T-cell (primary cell): ENCODE results near the gene TVP23B. TPM values are rescaled to one million over a fixed set of nuclear protein-coding genes. Genes with fewer than 3 reads are reported as not detected.

Experiments
- ATAC-seq, 4 experiments: fragments of 200-7000 bp in 3 of 4; fragments of 150-1000 bp in 1 of 4; cut with Tn5 transposase; replicated peaks in 1 of 4; 1 replicate in 3 of 4; 2 replicates in 1 of 4; pipeline ENCODE4 v1.10.0; 2021; ENCODE audit warnings: moderate library complexity in 3 of 4, mild to moderate bottlenecking in 2 of 4, moderate number of reproducible peaks in 1 of 4
- CTCF ChIA-PET, 2 donors: fragments of 300-600 bp; sonication (Branson Sonifier 250); formaldehyde crosslinking; loops; one replicate each; lab custom pipeline; 2022; ENCODE audit warnings: antibody characterized with exemption in 2 of 2; lab: Charles Lee
- POLR2A ChIA-PET, 2 donors: fragments of 300-600 bp; sonication (Branson Sonifier 250); formaldehyde crosslinking; loops; one replicate each; lab custom pipeline; 2022; ENCODE audit warnings: antibody characterized with exemption in 2 of 2; lab: Charles Lee
- DNase-seq, 35 experiments: peaks; one replicate each; pipeline versions ENCODE4 v3.0.0 to v3.0.0-alpha.2; 2013 to 2023
- H3K27ac ChIP-seq: one replicate; pipeline ENCODE4 v1.5.1; 2013; ENCODE audit warnings: low read length
- H3K27me3 ChIP-seq, 2 experiments: replicated peaks in 1 of 2; 1 replicate in 1 of 2; 2 replicates in 1 of 2; pipeline versions ENCODE4 v1.6.1 to v1.7.0; 2013; ENCODE audit warnings: low read length in 1 of 2, mixed read lengths in 1 of 2; ENCODE audit not compliant: control insufficient read depth in 2 of 2, insufficient read depth in 2 of 2; ENCODE audit errors: extremely low read depth in 1 of 2
- H3K36me3 ChIP-seq, 2 donors: 1 replicate in 1 of 2; 2 replicates in 1 of 2; pipeline versions ENCODE4 v1.6.1 to v1.7.0; 2013; ENCODE audit warnings: low read length in 1 of 2; ENCODE audit not compliant: control insufficient read depth in 2 of 2, insufficient read depth in 1 of 2; ENCODE audit errors: extremely low read depth in 1 of 2
- H3K4me1 ChIP-seq, 2 experiments: 1 replicate in 1 of 2; 2 replicates in 1 of 2; pipeline versions ENCODE4 v1.6.1 to v1.7.0; 2013; ENCODE audit warnings: low read length in 2 of 2, mixed read lengths in 1 of 2; ENCODE audit not compliant: insufficient read depth in 2 of 2, control insufficient read depth in 1 of 2; ENCODE audit errors: extremely low read depth in 1 of 2
- H3K4me3 ChIP-seq, 2 donors: 1 replicate in 1 of 2; 2 replicates in 1 of 2; pipeline versions ENCODE4 v1.5.1 to v1.7.0; 2013; ENCODE audit warnings: mild to moderate bottlenecking in 2 of 2, low read length in 1 of 2, moderate library complexity in 1 of 2; ENCODE audit not compliant: control insufficient read depth in 1 of 2; ENCODE audit errors: extremely low read depth in 1 of 2
- H3K9me3 ChIP-seq: 2 replicates; pipeline ENCODE4 v1.7.0; 2013
- H3K27ac Mint-ChIP-seq, 2 donors: one replicate each; pipeline ENCODE4 v1.8.0; 2020 to 2021; ENCODE audit warnings: mild to moderate bottlenecking in 2 of 2, mixed read lengths in 2 of 2
- H3K27me3 Mint-ChIP-seq, 2 donors: one replicate each; pipeline ENCODE4 v1.8.0; 2021 to 2022; ENCODE audit warnings: mixed read lengths in 2 of 2
- H3K36me3 Mint-ChIP-seq: one replicate; pipeline ENCODE4 v1.8.0; 2021; ENCODE audit warnings: mixed read lengths
- H3K4me1 Mint-ChIP-seq, 3 donors: one replicate each; pipeline ENCODE4 v1.8.0; 2020 to 2022; ENCODE audit warnings: mixed read lengths in 3 of 3, mild to moderate bottlenecking in 1 of 3
- H3K4me3 Mint-ChIP-seq, 3 donors: one replicate each; pipeline ENCODE4 v1.8.0; 2020 to 2022; ENCODE audit warnings: mild to moderate bottlenecking in 3 of 3, mixed read lengths in 3 of 3, moderate library complexity in 3 of 3
- H3K9me3 Mint-ChIP-seq, 3 donors: one replicate each; pipeline ENCODE4 v1.8.0; 2020 to 2022; ENCODE audit warnings: mixed read lengths in 3 of 3
- WGBS: methylation state at CpG from one replicate; pipeline ENCODE4 v1.1.5; 2013; ENCODE audit warnings: missing lambda C conversion rate; ENCODE audit not compliant: insufficient coverage; 5-methylcytosine and 5-hydroxymethylcytosine counted together
- total RNA-seq, 35 experiments: library from RNA in 6 of 35; stranded (reverse) in 6 of 35; fragments of 120-200 nt in 1 of 35; gene quantifications; one replicate each; pipeline versions ENCODE4 v1.2.1 to v1.2.4 and lab custom pipeline; 2013 to 2026

Gene TVP23B
- total RNA-seq, 5 donors from 2014 or later (not counting 1 experiment from before 2014, with no cell fraction given) = 14.6 to 30.6 (median 28.8) TPM

- peaks cover 35 to 38% (median 36%) of the 10 kb centered on the region in 3 donors for H3K4me1 Mint-ChIP-seq
- CTCF ChIA-PET = no interaction called here
These were observed 74.0 kb downstream of the TVP23B start for GRCh38 chr17:18854956-18855355.

GRCh38 chr17:18855831-18856569, 75.0 kb downstream of the TVP23B start:
- no peaks in the 10 kb centered on the region for H3K9me3 ChIP-seq
- WGBS = under 1% methylated on average over 18 of the region's 29 CpGs
- DNase-seq = peak; percentile 59 to 94 (median 84)
- Mint-ChIP-seq H3K9me3 (no peaks in the 10 kb centered on the region), H3K27ac (peak overlapping the region; percentile 88 to 90), H3K4me3 (peak overlapping the region; percentile 88 to 94 (median 91)), H3K27me3 (no peaks in the 10 kb centered on the region), H3K4me1 (peaks cover 46 to 48% (median 46%) of the 10 kb centered on the region in 3 donors), H3K36me3 (no peaks in the 10 kb centered on the region)
- ChIA-PET POLR2A (no interaction called here), CTCF (no interaction called here)
- H3K4me3 ChIP-seq = peak overlapping the region; percentile 75 to 76
- peaks cover 30 to 45% of the 10 kb centered on the region in 2 experiments for H3K4me1 ChIP-seq
- no peaks in the 10 kb centered on the region for H3K36me3 ChIP-seq
- ATAC-seq = peak; percentile 88 to 91 (median 90)
- H3K27me3 ChIP-seq = no peaks in the 10 kb centered on the region
- H3K27ac ChIP-seq = peak overlapping the region; percentile 50

More at GRCh38 chr17:18854956-18855355, 74.0 kb downstream of the TVP23B start:
- Histone ChIP-seq H3K27ac (no peak overlapping the region), H3K27me3 (no peaks in the 10 kb centered on the region), H3K4me3 (no peak overlapping the region), H3K4me1 (peaks cover 24 to 39% of the 10 kb centered on the region in 2 experiments), H3K36me3 (no peaks in the 10 kb centered on the region), H3K9me3 (no peaks in the 10 kb centered on the region)
- H3K36me3 Mint-ChIP-seq = no peaks in the 10 kb centered on the region
- peak overlapping the region; percentile 88 to 94 (median 91) for H3K4me3 Mint-ChIP-seq
- 100% methylated on average over 3 of the region's 7 CpGs for WGBS
- POLR2A ChIA-PET = no interaction called here
- no peak for DNase-seq
- peak overlapping the region in 1 of 2 donors; percentile 72 for H3K27ac Mint-ChIP-seq
- H3K9me3 Mint-ChIP-seq = no peaks in the 10 kb centered on the region
- ATAC-seq = no peak
- no peaks in the 10 kb centered on the region for H3K27me3 Mint-ChIP-seq

Other genes starting within 250 kb of the TVP23B start
- gene TBC1D28, start 136.8 kb upstream of the TVP23B start, total RNA-seq = under 1 TPM in 1 of 5 donors, not detected in 4; 0.39 TPM
- 1 to 10 TPM; 3.2 to 8.6 (median 7.6) TPM for gene FOXO3B, start 98.9 kb upstream of the TVP23B start, total RNA-seq
- gene FBXW10, start 37.1 kb upstream of the TVP23B start, total RNA-seq = under 1 TPM in 1 of 5 donors, not detected in 4; 0.12 TPM
- gene PRPSAP2, start 76.9 kb downstream of the TVP23B start, total RNA-seq = 10 to 100 TPM; 27.4 to 49.6 (median 39.6) TPM
- gene SLC5A10, start 171.0 kb downstream of the TVP23B start, total RNA-seq = under 1 TPM in 1 of 5 donors, not detected in 4; 0.09 TPM
- 10 to 100 TPM in 3 of 5 donors, 1 to 10 TPM in 2; 4.9 to 23.3 (median 20.8) TPM for gene FAM83G, start 223.6 kb downstream of the TVP23B start, total RNA-seq